T-helper 2 cell (primary cell): ENCODE measurements around the gene ABCF2.

Experiments used
- DNase-seq, 5 experiments: peaks; one replicate each; pipeline versions ENCODE4 v3.0.0 to v3.0.0-alpha.2; 2012 to 2022

ABCF2 gene

DNA sequence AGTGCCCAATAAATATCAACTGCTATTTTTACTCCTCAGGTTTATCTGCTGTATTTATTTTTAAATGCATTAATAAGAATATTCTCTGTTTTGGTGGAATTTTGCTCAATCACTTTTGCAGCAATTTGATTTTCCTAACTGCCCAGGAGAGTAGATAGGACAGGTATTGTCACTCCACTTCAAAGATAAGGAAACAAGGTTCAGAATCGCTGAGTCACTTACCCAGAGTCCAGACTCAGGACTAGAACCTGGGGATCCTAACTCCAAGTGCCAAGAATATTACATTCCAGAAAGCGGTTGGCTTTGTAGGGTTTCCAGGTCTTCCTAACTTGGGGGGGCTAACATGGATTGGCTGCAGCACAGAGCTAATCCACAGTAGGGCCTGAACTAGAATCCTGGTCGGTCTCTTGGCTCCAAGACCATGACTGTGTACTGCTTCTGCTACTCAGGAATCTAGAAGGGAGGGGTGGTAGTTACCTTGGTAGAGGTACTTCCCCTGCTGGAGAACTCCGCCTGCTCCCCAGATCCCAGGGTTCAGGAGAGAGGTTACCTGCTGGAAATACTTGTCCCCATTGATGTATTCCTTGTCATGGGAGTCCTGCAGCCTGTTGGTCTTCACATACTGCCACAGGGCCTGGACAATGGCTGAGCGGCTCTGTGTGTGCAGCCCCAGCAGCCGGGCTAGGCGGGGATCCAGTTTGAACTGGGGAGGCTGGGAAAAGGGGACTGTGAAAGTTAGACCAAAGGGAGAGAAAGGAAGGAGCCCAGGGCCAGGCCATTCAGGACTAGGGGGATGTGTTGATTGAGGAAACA lies 14.1 kb upstream of the ABCF2 start:
- no peak for DNase-seq

DNA sequence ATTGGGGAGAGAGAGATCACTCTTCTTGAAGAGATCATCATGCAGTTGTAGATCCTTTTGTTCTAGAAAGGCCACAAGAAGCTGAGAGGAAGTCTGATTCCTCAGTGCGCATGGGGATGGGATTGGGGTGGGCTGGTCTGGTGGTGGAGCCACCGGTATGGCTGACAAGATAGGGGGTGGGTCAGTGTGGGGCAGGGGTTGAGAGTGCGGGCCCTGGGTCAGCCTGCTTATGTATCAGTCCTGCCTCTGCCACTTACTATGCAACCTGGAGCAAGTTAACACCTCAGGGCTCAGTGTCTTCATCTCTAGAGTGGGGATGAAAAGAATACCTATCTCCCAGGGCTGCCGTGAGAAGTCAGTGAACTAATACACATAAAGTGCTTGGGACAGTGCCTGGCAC lies 13.5 kb upstream of the ABCF2 start:
- DNase-seq = no peak

DNA sequence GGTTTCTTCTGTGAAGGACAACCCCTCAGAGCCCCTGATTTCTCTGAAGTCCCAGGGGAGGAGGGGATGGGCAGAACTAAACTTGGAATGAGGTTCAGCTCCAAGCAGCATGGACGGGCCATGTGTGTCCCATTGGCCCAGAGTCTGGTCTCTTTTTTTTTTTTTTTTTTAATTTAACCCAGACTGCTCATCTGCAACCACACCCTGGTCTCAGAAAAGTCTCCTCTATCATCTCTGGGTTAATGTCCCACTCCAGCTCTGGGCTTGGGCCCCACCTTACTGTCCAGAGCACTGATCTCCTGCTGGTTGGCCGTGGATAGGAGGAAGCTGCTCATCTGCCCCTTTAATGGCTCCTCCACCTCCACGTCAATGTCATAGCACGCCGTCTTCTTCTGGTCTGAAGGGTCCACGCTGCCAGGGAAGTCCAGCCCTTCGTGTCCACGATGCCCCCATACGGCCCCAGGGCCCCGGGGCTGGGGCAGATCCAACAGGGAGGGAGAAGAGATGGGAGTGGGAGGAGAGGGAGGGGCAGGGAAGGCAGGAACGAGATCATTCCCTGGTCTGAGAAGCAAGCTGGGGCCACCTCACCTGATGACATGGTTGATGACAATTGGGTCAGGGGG lies 12.9 kb upstream of the ABCF2 start:
- no peak for DNase-seq

DNA sequence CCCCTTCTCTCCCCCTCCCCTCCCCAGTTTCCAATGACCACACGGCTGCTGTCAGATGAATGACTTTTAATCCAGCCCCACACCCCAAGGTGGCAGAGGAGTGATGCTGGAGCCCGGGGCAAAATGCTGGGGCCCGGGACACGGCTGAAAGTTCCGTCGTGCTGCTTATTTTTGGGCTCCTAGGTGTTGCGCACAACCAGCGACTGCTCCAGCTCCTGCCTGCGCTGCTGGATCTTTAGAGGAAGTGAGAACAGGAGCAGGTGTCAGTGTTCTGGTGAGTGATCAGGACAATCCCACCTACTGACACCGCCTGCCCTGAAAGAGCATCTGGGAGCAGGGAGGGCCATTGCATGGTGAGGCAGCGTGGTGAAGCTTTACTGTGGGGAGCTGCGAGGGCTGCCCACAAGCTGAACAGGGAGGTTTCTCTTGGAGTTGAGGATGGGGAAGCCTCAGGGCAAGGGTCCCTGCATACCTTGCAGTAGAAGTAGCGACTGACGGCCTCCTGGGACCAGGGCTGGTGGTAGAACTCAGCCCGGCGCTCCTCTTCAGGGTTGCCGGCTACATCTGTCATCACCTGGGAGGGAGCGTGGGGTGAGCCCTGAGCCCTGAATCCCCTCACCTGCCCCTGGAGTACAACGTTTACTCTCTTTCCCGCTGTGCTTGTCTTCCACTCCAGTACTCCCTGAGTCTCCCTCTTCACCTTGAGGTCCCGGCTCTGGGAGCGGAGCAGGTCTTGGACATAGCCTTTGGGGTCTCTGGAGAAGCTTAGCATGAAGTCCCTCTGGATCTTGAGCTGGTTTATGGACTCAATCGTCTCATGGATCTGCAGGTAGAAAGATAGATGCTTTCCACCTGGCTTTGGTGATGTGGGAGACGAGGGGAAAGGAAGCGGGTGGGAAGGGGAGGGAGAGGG lies 12.2 kb upstream of the ABCF2 start:
- DNase-seq = no peak

DNA sequence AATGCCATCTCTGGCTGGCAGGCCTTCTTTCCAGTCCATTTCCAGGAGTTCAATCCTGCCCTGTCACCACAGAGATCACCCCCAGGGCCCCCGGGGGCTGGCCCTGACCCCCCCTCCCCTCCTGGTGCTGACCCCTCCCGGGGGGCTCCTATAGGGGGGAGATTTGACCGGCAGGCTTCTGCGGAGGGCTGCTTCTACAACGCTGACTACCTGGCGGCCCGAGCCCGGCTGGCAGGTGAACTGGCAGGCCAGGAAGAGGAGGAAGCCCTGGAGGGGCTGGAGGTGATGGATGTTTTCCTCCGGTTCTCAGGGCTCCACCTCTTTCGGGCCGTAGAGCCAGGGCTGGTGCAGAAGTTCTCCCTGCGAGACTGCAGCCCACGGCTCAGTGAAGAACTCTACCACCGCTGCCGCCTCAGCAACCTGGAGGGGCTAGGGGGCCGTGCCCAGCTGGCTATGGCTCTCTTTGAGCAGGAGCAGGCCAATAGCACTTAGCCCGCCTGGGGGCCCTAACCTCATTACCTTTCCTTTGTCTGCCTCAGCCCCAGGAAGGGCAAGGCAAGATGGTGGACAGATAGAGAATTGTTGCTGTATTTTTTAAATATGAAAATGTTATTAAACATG lies 11.3 kb upstream of the ABCF2 start:
- DNase-seq = no peak

DNA sequence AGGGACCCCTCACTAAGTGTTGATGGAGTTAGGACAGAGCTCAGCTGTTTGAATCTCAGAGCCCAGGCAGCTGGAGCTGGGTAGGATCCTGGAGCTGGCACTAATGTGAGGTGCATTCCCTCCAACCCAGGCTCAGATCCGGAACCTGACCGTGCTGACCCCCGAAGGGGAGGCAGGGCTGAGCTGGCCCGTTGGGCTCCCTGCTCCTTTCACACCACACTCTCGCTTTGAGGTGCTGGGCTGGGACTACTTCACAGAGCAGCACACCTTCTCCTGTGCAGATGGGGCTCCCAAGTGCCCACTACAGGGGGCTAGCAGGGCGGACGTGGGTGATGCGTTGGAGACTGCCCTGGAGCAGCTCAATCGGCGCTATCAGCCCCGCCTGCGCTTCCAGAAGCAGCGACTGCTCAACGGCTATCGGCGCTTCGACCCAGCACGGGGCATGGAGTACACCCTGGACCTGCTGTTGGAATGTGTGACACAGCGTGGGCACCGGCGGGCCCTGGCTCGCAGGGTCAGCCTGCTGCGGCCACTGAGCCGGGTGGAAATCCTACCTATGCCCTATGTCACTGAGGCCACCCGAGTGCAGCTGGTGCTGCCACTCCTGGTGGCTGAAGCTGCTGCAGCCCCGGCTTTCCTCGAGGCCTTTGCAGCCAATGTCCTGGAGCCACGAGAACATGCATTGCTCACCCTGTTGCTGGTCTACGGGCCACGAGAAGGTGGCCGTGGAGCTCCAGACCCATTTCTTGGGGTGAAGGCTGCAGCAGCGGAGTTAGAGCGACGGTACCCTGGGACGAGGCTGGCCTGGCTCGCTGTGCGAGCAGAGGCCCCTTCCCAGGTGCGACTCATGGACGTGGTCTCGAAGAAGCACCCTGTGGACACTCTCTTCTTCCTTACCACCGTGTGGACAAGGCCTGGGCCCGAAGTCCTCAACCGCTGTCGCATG lies 10.5 kb upstream of the ABCF2 start:
- no peak for DNase-seq

DNA sequence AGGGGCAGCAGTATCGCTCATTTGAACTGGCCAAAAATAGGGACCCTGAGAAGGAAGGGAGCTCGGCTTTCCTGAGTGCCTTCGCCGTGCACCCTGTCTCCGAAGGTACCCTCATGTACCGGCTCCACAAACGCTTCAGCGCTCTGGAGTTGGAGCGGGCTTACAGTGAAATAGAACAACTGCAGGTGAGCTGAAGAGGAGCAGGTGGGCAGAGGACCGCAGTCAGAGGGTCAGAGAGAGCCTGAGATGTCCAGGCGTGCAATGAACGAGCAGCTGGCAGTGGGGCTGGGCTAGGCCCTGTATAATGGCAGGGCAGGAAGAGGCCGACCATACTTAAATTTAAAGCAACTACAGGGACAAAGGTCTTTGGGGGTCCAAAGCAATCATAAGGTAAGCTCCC lies 9.4 kb upstream of the ABCF2 start:
- no peak for DNase-seq

DNA sequence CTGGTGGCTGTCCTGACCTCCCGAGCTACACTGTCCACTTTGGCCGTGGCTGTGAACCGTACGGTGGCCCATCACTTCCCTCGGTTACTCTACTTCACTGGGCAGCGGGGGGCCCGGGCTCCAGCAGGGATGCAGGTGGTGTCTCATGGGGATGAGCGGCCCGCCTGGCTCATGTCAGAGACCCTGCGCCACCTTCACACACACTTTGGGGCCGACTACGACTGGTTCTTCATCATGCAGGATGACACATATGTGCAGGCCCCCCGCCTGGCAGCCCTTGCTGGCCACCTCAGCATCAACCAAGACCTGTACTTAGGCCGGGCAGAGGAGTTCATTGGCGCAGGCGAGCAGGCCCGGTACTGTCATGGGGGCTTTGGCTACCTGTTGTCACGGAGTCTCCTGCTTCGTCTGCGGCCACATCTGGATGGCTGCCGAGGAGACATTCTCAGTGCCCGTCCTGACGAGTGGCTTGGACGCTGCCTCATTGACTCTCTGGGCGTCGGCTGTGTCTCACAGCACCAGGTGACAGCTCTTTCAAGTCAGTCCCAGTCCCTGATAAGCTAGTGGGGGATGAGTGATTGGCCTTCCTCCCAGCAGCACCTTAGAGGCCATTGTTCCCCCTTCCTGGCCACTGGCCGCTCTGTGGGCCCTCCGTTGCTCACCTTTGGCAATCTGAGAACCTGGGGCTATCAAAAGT lies 8.2 kb upstream of the ABCF2 start:
- no peak for DNase-seq

DNA sequence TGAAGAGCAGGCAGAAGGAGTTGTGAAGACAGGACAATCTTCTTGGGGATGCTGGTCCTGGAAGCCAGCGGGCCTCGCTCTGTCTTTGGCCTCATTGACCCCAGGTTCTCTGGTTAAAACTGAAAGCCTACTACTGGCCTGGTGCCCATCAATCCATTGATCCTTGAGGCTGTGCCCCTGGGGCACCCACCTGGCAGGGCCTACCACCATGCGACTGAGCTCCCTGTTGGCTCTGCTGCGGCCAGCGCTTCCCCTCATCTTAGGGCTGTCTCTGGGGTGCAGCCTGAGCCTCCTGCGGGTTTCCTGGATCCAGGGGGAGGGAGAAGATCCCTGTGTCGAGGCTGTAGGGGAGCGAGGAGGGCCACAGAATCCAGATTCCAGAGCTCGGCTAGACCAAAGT lies 6.8 kb upstream of the ABCF2 start:
- DNase-seq = no peak

DNA sequence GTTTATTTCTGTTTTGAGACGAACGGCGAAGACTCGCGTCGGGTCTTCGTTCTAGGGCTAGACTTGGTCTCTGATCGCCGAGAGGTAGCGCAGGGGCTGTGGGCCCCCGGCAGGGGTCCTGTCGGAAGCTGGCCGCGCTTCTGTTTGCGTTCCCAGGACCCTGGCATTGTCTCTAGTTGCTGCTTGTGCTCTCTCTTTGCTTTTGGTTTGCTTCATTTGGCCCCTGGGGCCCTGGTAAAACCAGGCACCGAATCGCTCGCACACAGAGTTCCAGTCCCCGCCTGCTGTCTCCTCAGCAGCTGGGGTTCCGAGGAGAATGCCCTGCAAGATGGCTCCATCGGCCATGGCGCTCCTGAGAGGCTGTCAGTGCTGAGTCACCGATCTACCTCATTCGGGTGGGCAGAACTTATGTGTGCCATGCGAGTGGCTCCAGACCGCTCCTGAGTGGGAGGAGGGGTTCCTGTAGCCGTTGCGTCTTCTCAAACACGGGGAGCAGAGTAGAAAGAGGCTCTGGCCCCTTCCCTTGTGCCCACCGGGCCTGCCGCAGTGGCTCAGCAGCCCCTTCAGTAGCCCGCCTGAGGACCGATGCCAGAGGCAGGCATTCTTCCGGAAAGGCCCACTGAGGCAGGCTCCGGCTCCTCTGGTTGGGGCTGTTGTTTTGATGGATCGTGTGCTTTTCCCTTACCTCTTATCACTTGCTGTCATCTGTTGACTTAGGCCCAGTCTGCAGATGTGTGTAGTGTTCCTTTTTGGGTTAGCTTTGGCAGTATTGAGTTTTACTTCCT lies 6.1 kb upstream of the ABCF2 start:
- peak in 4 of 5 experiments; percentile 55 to 83 (median 68) for DNase-seq

DNA sequence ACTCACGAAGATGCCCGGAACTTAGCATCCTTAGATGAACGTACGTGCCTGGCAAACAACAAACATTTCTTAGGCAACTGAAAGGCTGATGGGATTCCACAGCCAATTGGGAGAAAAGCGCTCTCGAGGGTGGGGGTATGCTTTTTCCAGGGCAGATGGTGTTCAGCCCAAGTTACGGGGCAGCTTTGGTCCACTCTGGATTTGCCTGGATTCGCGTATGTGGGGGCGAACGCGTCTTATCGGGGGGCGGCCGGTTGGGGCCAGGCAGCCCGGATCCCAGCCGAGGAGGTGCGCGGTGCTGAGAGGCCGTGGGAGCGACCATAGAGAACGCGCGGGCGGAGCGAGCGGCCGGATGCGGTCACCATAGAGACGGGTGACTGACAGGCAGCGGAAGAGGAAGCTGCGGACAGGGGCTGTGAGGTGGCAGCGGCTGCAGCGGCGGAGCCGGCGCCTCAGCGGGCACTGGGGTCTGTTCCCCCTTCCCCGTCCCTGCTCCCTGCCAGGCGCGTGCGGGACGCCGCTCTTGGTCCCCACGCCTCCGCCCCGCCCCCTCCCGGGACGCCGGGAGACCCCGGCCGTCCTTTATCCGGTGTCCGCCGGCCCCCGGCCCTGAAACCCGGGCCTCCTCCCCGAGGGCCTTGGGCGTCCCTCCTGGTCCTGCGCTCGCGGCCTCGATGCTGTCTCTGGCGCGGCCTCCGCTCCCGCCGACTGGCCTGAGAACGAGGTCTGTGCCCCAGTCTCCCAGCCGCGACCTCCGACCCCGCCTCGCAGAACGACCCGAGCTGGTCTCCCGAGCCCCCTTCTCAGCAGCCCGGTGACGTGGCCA lies 5.3 kb upstream of the ABCF2 start, which contains the start of gene CHPF2:
TSS of gene CHPF2 (plus strand) at position 393 of the 826 bp plus-strand sequence. CDS start 1,529 bp downstream, outside the sequence.
- peak; percentile 74 to 94 (median 85) for DNase-seq

DNA sequence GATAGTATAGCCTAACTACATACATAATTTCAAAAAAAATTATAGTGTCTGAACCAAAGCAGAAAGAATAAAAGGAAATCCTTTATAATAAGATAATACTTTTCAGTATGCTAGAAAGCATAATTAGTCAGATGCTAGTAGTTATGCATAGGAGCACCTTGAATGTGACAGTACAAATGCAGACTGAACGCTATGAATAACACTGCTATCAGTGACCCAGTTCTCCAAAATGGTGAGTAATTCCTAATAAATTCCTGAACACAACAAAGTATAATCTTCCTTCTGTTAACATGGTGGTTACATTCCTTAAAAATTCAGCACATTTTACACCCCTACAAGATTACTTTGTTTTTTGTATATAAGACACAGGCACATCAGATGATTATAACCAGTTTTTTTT lies 4.1 kb upstream of the ABCF2 start:
- no peak for DNase-seq

DNA sequence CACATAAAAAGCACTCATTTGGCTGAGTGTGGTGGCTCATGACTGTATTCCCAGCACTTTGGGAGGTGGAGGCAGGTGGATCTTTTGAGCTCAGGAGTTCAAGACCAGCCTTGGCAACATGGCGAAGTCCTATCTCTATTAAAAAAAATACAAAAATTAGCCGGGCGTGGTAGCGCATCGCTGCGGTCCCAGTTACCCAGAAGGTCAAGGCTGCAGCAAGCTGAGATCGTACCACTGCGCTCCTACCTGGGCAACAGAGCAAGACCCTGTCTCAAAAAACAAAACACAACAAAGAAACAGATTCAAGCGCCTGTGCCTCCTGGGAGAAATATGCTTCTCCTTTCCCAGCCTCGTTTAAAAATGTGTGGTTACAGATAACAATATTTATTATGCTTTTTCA lies 2.2 kb upstream of the ABCF2 start:
- DNase-seq = no peak

DNA sequence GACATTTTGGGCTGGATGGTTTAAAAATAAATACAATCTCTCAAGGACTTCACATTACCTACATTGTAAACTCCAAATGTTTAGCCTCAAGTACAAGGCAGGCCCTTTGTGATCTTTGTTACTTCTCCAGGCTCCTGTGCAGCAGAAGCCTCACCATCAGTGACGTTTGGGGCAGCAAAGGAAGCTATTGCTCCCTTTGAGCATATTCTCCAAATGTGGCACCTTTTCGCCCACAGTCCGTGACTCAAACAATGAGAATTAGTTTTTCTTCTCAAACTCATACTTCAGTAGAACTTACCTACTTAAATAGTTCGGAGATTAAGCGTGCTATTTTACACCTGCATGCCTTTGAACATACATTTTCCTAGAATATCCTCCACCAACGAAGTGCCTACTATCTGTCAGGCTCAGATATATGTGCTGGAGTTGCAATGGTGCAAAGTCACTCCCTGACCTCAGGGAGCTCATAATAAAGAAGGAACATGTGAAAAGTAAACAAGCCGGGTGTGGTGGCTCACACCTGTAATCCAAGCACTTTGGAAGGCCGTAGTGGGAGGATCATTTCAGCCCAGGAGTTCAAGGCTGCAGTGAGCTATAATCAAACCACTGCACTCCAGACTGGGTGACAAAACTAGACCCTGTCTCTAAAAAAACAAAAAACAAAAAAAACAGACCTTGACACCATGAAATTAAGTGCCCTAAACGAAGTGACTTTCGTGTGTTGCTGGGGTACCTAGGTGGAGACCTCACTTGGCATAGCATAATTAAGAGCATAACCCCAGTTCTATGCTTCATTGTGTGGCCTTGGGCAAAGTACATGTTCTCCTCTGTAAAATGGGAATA lies 1.2 kb upstream of the ABCF2 start:
- no peak for DNase-seq

DNA sequence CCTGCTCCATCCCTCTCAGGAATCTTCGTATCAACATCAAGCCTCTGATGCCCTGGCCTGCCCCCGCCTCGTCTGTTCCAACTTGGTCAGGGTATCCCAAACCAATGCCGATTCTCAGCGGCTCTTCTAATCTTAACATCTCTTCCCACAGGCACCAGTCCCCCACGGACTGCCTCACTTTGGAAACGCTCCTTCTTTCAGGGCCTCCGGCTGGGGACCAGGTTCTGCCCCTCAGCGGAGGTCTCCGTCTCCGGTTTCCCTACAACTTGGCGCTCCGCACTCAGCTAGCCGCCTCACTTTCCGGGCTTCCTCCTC lies 488 bp downstream of the ABCF2 start:
- DNase-seq = no peak

DNA sequence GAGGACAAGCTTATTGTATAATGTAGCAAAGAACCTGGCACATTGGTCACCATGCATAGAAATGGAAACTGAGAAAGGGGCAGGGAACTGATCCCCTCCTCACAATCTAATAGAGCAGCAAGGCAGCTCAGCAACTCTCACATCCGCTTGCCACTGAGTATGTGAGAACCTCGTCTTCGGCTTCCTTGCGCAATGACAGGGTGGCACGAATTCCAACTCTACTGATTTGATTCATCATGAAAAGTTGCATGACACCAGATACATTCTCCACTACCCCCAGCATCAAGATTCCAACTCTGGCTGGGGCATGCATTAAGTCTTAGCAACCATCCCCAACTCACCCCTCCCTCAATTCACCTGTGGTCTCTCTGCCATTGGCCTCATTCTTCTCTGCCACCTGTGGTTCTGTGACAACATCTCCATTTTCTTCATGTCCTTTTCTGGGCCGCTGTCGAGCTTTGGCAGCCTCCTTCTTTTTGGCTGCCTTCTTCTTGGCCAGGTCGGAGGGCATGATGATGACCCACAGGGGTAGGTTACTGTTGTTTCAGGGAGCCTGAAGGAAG lies 976 bp downstream of the ABCF2 start:
- no peak for DNase-seq

DNA sequence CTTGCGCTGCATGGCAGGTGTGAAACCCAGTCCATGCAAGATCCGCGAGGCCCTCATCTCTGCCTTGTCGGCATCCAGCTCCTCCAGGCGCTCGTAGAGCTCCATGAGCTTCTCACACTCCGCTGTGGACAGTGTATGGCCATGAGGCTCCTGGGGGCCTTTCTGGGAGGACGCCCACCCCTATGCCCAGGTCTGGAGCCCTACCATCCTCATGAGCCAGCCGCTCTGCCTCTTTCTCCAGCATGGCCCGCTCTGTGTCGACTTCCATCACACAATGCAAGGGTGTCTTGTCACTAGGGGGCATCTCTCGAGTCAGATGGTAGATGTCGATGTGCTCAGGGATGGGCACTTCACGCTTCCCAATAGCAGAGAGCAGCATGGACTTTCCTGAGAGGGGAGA lies 3.3 kb downstream of the ABCF2 start:
- DNase-seq = no peak

DNA sequence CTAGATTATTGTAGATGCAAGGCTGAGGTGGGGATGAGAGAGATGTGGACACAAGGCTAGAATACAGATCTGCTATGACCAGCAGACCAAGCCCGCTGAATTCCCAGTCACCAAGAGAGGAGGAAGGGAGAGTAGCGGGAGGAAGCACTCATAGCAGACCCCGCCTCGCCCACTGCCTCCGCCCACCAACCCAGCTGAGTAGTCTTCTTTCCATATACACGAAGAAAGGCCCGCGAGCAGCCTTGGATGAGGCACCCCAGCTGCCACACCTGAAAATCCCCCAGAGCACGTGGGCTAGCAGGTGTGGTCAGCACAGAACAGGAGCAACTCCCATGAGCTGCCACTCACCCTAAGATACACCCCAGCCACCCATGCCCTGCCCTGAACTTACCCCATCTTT lies 8.8 kb downstream of the ABCF2 start:
- DNase-seq = no peak
